AG10803 (cell line): ENCODE results near the gene TBCD.

Experiments
- DNase-seq: peaks from one replicate; pipeline ENCODE4 v3.0.0; 2010; ENCODE audit warnings: low read depth
- H3K4me3 ChIP-seq: 2 replicates; pipeline ENCODE4 v1.5.1; 2011; ENCODE audit warnings: mild to moderate bottlenecking, low read length, control low read depth
- TF ChIP-seq, protein P1 (sequence below): conservative IDR thresholded peaks from 2 replicates; pipeline ENCODE4 v1.5.1; 2011; ENCODE audit warnings: mild to moderate bottlenecking, low read length, control low read depth, inconsistent platforms

Gene TBCD

DNA sequence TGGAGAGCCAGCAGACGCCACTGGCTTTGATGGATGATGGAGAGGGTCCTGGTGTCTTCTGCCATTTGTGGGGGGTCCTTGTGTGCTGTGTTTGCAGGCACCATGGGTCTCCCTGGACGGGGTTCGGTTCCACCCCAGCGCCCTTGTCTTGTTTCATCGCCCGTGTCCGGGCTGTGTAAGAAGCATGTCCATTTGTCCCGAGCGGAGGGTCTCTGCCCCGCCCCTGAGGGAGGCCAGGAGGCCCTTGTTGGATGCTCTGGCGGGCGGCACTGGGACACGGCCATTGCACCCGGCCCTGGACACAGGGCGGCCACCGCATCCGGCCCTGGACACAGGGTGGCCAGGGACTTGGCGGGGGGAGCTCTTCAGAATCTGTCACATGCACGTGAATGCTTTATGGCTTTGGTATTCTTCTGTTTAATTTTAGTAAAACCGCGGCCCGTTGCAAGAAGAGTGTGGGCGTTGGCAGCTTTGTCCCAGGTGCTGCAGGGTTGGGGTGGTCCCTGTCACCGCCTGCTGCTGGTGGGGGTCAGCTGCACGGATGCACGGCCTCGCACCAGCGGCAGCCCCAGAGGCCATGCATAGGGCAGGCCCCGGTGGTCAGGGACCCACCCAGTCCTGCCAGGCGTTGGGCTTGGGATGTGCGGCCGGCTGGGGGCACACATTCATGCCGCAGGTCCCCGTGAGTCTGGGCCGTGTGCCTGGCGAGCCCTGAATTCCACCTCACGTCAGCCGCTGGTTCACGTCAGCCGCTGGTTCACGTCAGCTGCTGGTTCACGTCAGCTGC, 108.9 kb downstream of the TBCD start:
- TF ChIP-seq, protein P1, sequence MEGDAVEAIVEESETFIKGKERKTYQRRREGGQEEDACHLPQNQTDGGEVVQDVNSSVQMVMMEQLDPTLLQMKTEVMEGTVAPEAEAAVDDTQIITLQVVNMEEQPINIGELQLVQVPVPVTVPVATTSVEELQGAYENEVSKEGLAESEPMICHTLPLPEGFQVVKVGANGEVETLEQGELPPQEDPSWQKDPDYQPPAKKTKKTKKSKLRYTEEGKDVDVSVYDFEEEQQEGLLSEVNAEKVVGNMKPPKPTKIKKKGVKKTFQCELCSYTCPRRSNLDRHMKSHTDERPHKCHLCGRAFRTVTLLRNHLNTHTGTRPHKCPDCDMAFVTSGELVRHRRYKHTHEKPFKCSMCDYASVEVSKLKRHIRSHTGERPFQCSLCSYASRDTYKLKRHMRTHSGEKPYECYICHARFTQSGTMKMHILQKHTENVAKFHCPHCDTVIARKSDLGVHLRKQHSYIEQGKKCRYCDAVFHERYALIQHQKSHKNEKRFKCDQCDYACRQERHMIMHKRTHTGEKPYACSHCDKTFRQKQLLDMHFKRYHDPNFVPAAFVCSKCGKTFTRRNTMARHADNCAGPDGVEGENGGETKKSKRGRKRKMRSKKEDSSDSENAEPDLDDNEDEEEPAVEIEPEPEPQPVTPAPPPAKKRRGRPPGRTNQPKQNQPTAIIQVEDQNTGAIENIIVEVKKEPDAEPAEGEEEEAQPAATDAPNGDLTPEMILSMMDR, result no peak
- H3K4me3 ChIP-seq, result no peak overlapping the region
- DNase-seq, result no peak

DNA sequence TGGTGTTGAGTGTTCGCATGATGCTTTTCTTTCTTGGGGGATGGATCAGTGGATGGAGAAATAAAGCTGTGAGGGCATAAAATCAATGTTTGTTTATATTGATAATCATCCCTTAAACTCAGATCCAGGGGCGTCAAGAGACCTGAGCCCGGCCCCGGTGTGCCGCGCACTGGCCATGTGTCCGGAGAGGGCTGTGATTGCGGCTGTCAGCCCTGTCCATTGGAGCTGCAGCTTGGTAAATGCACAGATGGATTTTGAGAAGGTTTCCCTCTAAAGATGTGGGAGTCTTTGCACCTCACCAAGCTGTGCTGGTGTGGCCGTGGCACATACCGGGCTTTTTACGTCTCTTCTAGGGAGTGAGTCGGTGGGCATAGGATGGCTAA, 109.5 kb downstream of the TBCD start:
- TF ChIP-seq, protein P1, result no peak
- no peak overlapping the region for H3K4me3 ChIP-seq
- DNase-seq, result no peak

DNA sequence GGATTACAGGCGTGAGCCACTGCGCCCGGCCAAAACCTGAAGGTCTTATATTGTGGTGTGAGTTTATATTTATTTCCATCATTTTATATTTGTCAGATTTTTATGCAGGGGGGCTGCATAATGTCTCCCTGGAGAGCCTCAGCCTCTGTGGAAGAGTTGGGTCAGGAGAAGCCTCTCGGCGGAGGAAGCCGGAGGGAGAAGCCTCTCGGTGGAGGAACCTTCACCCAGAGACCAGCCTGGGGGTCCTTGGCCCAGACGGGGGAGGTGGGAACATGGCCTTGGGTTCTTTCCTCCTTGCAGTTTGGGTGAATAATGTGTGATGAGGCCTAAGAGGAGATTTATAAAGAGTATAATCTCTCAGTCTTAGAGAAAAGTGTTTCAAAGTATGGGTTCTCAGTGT, 110.3 kb downstream of the TBCD start:
- no peak overlapping the region for H3K4me3 ChIP-seq
- DNase-seq, result no peak
- TF ChIP-seq, protein P1, result no peak

DNA sequence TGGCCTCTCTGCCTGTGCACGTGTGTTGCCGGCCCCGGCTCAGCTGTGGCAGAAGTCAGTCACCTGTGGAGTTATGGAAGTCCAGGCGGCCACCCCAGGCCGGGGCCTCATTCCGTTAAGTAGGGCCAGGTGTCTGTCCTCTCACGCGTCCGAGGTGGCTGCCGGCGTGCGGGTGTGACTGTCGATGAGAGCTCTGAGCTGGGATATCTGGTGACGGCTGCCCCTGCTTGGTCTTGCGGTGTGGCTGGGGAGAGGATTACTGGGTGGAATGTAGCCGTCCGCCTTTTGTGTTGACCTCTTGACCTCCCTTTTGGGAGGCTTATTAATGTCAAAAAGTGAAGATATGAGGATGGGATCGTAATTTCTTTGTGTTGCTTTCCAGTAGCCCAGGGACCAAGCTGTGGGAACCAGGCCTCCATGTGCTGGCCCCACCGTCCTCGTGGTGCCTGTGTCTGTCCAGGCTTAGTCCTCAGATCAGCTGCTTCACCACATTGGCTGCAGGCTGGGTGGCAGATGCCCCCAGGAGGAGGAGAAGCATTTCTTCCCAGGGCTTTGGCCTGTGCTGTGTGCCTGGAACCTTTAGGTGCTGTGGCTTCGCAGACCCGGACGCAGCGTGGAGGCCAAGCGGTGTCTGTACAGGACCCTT, 111.0 kb downstream of the TBCD start:
- no peak for DNase-seq
- TF ChIP-seq, protein P1, result no peak
- H3K4me3 ChIP-seq, result no peak overlapping the region

DNA sequence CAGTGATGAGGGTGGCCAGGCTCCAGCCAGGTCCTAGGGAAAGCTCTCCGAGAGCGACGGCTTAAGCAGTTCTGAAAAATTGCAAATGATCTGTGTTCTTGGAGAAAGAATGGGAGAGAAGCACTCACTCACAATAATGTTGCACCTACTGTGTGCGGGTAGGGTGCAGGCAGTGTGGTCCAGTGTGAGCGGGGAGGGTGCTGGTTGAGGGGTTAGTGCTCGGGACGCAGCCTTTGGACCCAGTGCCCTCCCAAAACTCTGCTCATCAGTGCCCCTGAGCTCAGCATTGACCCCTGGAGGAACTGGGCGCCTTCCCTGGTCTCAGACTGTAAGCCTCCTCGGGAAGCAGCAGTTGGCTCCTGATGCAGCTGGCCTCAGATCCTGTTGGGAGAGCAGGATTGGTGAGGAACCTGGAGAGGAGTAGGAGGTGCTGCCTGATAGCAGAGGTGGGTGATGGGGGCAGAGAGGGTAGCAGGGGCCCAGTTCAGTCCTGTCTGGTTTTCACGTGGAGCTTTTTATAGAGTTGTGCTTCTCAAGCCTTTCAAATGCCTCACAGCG, 111.6 kb downstream of the TBCD start:
- TF ChIP-seq, protein P1, result no peak
- no peak overlapping the region for H3K4me3 ChIP-seq
- no peak for DNase-seq

DNA sequence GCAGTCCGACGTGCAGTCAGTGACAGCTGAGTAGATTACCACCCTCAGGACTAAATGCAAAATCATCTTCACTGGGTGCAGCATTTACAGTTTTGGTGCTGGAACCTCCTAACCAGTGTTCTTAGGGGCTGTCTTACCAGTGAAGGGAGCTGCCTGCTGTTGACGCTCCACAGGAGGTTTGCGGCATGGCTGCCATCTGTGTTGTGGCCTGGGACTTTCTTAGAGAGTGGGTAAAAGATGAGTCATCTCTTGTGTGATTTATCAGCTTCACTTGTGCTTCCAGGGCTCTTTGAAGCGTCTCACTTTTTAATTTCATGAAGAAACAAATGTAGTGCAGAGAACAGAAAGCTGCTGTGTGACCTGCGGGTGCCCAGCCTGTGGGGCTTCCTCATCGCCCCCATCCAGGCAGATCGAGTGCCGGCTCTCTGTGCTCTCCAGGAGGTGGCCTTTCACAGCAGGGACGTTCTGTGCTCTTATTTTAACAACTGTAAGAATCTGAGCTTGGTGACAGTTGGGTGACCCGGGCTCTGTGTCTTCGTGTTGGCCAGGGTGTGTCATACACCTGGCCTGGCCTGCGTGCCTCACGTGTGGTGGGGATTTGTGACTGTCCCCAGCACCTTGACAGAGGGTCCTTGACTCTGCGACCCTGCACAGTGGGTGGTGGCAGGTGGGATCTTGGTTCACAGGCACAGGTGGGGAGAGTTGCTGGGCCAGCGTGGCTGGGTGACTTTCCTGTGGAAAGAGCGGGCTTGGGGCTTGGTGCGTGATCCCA, 112.3 kb downstream of the TBCD start:
- peak; percentile 87 for DNase-seq
- no peak overlapping the region for H3K4me3 ChIP-seq
- TF ChIP-seq, protein P1, result no peak
